Hematopoietic multipotent progenitor cell treated with erythropoietin and hydrocortisone succinate and interleukin-3 and kit ligand, for 17 days (in vitro differentiated cells): Measurements from ENCODE around the gene H2BK1.

Source experiments
- DNase-seq: peaks from one replicate; pipeline ENCODE4 v3.0.0-alpha.2; 2015; ENCODE audit warnings: low spot score

The H2BK1 gene

DNA sequence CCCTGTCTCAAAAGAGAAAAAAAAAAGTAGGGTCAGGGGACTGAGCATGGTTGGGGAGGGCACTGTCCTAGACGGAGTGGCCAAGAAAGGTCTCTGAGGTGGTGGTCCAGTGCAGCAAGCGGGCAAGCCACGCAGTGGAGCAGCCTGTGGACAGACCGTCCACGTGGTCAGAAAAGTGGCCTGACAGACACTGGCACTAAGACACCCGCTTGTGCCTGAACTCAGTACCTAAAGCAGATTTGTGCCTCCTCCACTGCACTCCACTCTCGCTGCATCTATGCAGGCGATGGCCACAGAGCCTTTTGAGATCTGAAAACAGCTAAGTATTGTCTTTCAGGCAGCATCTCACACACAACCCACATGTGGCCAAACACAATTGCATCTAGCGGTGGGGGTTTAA is 32.1 kb downstream of the H2BK1 start:
- no peak for DNase-seq

DNA sequence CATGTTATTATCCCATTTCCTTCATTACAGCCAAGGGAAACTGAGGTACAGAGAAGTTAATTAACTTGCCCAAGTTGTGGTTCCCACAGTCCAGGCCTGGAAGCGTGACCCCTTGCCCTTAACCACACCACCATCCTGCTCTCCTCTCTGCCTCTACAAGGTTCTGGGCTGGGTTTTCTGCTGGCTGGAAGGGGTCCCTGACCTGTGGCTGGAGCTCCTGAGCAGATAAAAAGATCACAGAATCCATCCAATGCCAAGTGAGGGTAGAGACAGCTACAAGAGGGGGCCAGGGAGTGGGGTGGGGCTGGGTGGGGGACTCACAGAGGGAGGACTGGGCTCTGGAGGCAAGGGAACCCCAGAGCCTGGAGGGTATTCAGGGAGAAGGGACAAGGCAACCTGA is 33.0 kb downstream of the H2BK1 start:
- DNase-seq, result no peak

DNA sequence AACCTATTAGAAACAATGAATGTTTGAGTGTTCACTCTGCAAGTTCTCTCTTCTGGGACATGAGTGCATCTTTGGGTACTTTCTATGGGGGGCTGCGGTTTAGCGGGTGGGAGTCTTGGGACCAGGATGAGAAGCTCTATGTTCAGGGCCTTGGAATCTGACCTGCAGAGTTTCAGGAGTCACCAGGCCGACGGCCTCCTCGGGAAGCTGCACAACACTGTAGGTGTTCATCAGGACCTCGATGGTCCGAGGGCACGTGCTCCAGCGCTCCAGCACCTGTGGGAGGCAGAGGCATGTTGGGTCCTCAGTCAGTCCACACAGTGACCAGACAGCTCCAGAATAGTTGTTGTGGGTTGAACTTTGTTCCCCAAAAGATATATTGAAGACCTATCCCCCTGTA is 33.9 kb downstream of the H2BK1 start:
- no peak for DNase-seq

GRCh38 chr7:151175793-151176311 is 34.4 kb downstream of the H2BK1 start:
- DNase-seq, result no peak

GRCh38 chr7:151175047-151175792 is 35.1 kb downstream of the H2BK1 start:
- DNase-seq, result no peak

DNA sequence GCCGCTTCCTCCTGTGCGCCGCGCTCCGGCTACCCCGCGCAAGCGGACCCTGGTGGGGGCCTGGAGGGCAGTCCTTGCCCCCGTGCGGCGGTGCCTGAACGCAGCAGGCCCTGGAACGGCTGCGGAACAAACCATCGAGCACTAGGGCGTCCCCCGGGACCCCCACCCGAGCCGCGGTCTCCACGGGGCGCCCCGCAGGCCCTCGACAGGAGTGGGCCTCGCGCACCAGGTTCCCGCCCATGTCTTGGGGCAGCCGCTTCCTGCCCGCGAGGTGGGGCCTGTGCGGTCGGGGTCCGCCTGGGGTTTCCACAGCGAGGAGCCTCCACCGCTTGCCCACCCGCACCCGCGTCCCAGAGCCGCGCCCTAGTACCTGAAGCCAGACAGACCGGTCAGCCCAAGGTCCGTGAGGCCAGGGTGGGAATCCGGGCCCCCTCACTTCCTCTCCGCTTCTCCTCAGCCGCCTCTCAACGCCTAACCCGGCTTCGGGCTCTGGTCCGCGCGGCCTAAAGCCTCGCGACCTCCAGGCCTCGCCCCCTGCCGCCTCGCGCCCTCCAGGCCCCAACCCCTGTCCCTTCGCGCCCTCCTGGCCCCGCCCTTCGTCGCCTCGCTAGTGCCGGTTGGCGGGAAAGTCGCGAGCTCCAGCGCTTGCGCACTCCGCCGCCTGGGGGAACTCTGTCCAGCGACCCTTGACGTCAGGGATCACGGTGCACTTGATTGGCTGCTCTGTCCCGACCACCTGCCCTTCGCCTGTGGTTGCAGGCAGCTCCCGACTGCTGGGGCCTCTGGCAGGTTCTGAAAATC is 35.8 kb downstream of the H2BK1 start:
- no peak for DNase-seq

DNA sequence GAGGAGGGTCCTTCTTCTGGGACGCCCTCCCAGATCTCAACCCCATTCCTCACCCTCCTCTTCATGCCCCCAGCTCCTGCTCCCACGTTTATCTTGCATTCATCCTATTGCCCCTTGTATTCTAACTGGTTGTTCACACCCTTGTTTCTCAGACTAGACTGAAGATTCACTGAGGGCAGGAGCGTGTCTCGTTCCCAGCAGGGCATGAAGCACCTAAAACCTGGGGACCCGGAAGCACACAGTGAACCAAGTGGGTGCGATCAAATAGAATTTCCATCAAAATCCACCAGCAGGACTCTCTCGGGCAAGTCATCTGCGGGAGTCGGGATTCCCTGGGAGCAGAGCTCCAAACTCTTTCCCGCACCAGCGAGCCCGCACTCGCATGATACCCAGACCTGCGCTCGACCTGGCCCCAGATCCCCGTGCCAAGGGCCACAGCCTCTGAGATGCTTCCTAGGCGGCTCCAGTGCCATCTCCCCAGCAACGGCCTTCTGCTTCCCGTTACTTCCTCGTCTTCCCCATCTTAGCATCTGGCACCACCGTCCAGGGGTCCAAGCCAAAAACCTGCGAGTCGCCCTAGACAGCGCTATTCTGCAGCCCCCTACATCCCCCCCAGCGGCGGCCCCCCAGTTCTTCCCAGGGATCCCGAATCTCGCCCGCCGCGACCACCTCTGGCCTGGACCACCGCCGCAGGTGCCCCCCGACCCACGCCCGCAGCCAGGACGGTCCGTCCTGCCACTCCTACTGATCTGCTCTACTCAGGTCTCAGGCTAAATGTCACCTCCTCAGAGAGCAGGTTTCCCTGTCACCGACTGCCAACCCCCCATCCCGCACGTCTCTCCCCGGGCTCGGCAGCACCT is 36.7 kb downstream of the H2BK1 start:
- no peak for DNase-seq

GRCh38 chr7:151172273-151173141 is 37.8 kb downstream of the H2BK1 start:
- peak; percentile 87 for DNase-seq

GRCh38 chr7:151168787-151169162 is 41.5 kb downstream of the H2BK1 start:
- no peak for DNase-seq

- peak; percentile 21 for DNase-seq
Measured at GRCh38 chr7:151168003-151168786, 42.1 kb downstream of the H2BK1 start.

DNA sequence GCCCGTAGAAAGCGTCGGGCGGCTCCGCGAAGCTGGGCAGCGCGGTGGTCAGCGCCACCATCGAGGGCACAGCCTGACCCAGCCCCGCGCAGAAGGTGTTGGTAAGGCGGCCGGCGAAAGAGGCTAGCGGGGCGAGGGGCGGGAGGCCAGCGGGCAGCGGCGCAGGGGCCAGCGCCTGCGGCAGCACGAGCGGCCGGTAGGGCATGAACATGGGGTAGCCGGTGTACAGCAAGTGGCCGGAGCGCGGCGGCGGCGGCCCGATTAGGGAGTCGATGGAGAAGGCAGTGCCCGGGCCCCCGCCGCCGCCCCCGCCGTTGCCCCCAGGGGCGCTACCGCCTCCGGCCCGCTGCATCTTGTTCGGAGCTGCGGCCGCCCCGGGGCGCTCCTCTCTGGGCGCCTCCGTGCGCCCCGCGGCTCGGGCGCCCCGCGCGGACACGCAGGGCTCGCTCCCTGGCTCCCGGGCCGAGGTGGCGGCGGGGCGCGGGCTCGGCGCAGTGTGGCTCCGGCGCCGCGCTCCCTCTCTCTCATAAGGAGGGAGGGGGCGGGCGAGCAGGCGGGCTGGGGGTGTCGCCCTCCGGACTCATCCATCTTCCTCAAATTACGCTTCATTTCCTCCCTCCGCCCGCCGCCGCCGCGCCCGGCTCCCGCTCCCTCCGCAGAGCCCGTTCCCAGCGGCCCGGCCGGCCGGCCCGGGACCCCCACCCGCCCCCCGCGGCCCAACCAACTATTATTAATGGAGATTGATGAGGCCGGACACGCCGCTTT is 42.9 kb downstream of the H2BK1 start, which contains the start of gene GBX1:
Gene GBX1, minus strand, starts transcription at position 498 of the 765 bp plus-strand sequence. Its CDS starts 146 bp downstream, at position 352.
- no peak for DNase-seq

- no peak for DNase-seq
Measured at GRCh38 chr7:151166629-151167196, 43.6 kb downstream of the H2BK1 start.

- no peak for DNase-seq
Measured at GRCh38 chr7:151161757-151162156, 48.5 kb downstream of the H2BK1 start.
